Stimulated activated CD8-positive, alpha-beta memory T cell treated with anti-CD3 and anti-CD28 coated beads, Interleukin-15, amount 100 ng/mL, for 1 hour (primary cell): ENCODE data around the gene ZNF174.

ENCODE experiments used
- DNase-seq: peaks from one replicate; pipeline ENCODE4 v3.0.0-alpha.2; 2020; ENCODE audit warnings: low read depth

ZNF174 gene

DNA sequence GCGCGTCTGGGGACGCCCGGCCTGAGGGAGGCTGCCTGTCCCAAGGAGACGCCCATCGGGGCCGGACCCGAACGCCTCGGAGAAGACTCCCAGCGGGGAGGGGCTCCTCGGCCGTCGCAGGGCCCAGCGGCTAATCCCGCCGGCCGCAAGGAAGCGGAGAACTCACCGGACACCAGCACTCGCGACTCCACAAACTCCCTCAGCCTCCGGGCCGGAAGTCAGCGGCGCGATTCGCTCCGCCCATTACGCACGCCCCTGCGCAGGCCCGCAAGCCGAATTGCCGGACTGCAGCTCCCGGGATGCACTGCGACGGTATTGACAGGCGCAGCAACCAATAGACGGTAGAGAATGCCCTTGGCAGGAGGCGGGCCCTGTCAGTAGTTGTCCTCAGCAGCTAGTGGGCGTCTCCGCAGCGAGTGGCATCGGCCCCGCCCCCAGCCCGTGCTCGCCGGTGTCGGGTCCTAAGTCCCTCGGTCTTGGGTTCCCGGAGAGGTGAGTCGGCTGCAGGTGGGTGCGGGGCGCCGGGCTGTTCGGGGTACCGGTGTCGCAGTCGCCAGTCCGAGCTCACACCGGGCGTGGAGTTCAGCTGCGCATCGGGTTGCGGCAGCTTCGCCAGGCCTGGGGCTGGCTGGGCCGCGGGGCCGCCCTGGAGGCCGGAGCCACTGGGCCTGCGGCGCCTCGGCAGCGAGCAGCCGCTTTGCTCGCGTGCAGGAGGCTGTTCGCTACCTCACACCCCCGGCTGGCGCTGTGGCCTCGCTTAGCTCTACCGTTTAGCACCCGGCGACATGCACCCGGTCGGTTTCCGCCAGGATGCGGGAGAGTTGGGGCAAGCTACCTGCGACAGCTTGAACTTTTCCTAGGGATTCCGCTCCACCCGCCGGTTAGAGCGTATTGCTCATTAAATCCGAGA lies at the start of gene ZNF174, which contains the start of gene ZSCAN32:
ZNF174 (plus strand) TSS at position 437 of the 910 bp plus-strand sequence. CDS start 790 bp downstream, outside the sequence.
ZSCAN32 (minus strand) TSS at position 226 of the 910 bp plus-strand sequence. CDS start 3,447 bp downstream, outside the sequence.
- DNase-seq, result peak; percentile 98

DNA sequence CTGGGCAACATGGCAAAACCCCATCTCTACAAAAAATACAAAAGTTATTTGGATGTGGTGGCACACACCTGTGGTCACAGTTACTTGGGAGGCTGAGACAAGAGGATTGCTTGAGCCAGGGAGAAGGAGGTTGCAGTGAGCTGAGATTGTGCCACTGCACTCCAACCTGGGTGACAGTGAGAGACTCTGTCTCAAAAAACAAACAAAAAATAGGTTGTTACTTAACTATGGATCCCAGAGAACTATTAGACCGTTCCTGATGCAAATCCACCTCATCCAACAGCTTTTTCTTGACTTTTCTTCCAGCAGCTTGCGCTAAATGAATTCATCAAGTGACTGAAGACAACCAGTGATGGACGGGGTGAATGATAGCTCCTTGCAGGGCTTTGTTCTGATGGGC lies 45.4 kb upstream of the ZNF174 start, which contains the start of gene OR2C1:
OR2C1 (plus strand) TSS at position 301 of the 400 bp plus-strand sequence; CDS start at position 353, 52 bp downstream.
- DNase-seq, result no peak

DNA sequence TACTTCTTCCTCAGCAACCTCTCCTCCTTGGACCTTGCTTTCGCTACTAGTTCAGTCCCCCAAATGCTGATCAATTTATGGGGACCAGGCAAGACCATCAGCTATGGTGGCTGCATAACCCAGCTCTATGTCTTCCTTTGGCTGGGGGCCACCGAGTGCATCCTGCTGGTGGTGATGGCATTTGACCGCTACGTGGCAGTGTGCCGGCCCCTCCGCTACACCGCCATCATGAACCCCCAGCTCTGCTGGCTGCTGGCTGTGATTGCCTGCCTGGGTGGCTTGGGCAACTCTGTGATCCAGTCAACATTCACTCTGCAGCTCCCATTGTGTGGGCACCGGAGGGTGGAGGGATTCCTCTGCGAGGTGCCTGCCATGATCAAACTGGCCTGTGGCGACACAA lies 44.9 kb upstream of the ZNF174 start:
- no peak for DNase-seq

DNA sequence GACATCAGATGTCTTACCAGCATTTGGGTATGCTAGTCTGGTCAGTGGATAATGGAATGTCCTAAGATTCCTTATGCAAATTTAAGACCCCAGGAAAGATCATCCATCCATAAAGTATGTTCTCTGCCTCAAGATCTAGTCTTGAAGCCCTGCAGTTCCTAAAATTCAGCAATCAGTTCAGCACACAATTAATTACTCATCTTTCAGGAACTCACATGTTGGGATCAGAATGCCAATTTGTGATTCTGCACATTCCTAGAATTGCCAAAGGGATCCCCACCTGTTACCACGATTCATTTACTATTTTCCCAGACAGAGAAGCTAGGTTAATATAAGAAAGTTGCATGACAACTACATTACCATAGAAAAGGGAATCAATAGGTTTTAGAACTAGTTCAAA lies 42.1 kb upstream of the ZNF174 start:
- DNase-seq, result no peak

DNA sequence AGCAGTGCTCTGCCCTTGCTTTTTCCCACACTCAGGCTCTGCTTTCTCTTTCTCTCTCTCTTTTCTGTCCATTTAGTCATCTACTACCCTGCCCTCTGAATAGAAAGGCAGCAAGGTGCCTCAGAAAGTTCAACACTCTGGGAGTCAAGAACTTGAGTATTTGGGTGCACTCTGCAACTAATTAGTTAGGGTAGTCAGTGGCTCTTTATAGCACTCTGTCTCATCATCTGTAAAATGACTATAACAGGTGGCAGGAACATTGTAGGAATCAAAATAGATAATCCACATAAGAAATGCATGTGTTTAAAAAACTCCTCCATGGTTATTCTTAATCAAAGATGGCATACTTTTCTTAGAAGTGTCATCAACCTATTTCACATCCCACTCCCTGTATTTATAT lies 38.1 kb upstream of the ZNF174 start:
- no peak for DNase-seq

DNA sequence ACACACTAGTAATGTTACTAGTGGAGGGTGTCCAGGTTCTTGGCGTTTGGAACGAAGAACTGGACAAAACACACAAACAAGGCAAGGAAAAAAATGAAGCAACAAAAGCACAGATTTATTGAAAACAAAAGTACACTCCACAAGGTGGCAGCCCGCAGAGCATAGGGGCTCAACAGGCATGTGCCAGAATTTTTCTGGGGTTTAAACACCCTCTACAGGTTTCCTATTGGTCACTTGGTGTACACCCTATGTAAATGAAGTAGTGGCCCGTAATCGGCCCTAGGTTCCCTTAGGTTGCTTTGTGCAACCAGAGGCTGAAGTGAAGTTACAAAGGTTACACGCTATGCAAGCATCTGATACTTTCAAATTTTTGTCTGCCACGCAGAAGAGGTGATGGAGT lies 37.2 kb upstream of the ZNF174 start:
- no peak for DNase-seq

DNA sequence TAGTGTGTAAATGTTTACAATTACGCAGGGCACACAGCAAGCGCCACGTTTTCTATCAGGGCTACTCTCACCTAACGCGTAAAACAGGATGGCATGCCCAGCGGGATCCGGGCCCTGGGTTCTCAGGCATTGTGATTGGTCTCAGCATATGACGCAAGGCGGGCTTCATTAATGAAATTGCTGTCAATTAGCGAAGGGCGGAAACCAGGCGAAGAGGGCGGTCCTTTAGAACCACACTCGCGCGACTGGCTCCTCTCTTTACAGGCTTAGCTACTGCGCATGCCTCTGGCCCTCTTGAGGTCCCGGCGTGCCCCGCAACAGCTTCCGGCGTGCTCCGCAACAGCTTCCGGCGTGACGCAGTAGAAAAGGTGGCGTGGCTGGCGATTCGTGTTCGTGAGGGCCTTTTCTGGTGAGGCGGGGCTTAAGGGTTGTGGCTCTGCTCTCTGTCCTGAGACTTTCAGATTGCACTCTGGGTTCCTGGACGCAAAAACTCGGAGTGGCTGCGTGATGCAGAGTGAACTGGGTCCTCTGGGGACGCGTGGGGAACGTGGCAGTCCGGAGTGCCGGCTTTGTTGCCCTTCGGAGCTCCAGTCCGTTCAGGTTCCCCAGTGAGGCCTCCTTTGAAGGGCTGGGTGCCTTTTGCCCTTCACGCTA lies 36.1 kb upstream of the ZNF174 start:
- peak; percentile 62 for DNase-seq

DNA sequence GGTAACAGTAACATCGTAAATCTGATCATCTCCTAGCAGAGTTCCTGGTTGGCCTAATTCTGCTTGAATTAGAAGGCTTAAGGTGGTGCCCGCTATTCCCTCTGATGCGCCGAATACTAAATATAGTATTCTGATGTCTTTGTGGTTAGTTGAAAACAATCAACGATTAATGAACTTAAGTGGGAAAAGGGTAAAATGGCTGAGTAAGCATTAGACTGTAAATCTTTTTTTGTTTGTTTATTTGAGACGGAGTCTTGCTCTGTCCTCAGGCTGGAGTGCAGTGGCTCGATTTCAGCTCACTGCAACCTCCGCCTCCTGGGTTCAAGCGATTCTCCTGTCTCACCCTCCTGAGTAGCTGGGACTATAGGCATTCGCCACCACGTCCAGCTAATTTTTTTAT lies 31.9 kb upstream of the ZNF174 start:
- no peak for DNase-seq

DNA sequence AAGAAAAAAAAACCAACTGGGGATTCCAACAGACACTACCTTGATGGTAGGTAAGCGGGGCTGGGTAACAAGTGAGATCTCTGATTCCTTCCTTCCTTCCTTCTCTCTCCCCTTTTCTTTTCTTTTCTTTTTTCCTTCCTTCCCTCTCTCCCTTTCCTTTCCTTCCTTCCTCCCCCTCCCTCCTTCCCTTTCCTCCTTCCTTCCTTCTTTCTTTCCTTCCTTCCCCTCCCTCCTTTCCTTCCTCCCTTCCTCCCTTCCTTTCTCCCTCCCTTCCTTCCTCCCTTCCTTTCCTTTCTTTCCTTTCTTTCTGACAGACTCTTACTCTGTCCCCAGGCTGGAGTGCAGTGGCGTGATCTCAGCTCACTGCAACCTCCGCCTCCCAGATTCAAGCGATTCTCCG lies 25.3 kb upstream of the ZNF174 start:
- DNase-seq, result no peak

DNA sequence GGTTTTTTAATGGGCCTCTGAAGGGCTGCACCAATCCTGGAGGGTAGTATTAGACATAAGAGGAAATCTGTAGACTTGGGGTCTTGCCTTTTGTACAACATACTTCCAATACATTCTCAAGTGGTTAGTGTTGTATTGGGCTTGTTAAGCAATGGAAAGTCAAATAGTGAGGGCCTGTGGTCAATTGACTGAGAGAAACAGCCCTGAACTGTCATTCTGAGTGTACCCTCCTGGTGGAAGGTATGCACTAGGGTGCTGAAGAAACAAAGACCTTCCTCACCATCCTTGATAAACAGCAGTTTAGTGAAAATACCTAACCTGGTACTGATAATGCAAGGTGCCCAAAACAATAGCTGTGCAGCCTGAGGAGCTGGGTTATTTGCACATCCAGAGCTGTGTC lies 23.1 kb upstream of the ZNF174 start:
- no peak for DNase-seq

DNA sequence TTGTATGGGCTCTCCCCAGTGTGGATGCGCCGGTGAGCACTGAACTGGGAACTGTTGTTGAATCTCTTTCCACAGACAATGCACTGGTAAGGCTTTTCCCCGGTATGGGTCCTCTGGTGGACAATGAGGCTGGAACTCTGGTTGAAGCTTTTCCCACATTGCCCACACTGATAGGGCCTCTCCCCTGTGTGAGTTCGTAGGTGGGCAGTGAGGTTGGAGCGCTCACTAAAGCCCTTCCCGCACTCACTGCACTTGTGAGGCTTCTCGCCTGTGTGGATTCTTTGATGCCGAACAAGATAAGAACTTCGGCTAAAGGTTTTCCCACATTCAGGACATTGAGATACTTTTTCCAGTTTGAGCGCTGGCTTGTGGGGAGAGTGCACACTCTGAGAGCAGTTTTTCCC lies 18.0 kb upstream of the ZNF174 start:
- no peak for DNase-seq

DNA sequence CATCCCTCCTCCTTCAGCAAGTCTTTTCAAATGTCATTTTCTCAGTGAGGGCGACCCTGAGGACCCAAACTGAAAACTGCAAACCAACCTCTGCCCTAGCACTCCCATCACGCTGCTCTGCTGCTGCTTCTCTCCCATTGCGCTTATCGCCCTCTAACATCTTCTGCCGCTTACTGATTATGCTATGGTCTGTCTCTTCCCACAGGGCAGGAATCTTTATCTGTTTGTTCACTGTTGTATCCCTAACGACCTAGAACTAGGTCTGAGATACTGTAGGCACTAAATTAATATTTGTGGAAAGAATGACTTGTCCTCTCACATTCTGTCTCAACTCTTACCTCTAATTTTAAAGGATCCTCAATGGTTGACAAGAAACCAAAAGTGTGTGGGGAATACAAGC lies 12.7 kb upstream of the ZNF174 start:
- DNase-seq, result no peak

DNA sequence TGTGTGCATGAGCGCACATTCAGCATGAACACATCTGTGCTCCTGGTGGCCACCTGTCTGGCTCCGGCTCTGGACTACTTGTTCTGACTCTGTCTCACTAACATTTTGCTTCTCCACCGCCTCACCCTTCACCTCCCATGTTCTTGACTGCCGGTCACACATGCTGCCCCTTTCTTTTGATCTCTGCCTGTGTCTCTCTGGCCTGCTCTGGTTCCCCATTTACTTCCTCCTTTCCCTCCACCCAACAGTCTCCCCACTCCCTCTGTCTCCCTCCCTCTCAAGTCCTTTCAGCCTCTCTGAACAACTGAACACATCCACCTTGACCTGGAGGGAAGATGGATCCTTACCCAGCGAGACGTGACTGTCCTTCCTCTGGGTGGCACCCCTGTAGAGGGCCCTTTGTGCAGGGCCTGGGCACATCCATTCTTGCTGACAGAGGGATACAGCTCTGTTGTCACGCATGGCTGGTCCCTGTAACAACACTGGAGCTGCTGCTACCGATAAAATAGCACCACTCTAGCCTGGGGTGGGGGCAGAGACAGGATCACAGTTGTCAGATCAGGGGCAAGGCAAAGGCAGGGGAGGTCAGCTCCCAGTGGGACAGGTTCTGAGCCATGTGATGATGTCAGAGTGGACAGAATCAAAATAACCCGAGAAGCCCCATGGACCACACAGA lies 11.2 kb upstream of the ZNF174 start:
- no peak for DNase-seq

DNA sequence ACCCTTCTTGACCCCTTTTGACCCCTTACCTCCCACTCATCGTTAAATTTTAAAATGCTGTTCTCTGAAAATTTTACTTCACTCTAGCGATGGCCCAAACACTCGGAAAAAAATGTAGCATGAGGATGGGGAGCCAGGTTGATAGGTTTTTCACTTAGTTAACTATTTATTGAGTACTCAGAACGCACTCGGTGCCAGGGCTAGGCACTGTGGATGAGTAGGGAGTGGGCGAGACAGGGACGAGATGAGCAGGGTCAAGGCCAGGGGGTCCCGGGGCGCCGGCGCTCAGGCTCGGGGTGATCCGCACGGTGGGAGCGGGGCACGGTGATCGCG lies 603 bp upstream of the ZNF174 start:
- DNase-seq, result no peak

DNA sequence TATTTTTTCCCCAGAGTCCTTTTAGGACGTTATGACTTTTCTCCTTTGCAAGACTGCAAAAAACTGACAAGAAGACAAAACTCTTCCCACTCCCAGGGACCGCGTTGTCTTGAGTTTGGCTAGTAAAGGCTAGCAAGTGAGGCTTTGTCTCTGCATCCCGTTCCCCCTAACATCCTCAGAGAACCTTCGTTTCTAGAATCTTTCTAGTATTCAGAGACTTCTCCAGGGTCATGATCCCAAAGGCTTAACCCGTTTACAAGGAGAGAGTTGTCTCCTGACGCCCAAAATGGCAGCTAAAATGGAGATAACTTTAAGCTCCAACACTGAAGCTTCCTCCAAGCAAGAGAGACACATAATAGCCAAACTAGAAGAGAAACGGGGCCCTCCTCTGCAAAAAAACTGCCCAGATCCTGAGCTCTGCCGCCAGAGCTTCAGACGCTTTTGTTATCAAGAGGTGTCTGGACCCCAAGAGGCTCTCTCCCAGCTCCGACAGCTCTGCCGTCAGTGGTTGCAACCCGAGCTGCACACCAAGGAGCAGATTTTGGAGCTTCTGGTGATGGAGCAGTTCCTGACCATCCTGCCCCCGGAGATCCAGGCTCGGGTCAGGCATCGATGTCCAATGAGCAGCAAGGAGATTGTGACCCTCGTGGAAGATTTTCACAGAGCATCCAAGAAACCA lies 843 bp downstream of the ZNF174 start:
- no peak for DNase-seq

DNA sequence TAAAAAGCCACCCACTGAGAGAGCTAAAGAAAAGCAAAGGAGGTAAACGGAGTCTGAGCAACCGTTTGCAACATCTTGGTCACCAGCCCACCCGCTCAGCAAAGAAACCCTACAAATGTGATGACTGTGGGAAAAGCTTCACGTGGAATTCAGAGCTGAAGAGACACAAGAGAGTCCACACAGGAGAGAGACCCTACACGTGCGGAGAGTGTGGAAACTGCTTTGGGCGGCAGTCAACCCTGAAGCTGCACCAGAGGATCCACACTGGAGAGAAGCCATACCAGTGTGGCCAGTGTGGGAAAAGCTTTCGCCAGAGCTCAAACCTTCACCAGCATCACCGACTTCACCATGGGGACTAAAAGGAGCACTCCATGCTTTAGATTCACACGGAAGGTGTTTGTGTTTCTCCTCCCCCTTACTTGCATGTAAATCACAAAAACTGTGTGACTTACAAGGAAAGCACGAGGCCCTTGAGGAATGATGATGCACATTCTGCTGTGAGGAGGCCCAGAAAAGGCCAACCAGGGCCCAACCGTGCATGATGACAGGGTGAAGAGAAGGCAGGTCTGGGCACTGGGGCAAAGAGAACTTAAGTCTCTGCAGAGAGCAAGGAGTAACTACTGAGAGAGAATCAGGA lies 7.7 kb downstream of the ZNF174 start:
- no peak for DNase-seq

DNA sequence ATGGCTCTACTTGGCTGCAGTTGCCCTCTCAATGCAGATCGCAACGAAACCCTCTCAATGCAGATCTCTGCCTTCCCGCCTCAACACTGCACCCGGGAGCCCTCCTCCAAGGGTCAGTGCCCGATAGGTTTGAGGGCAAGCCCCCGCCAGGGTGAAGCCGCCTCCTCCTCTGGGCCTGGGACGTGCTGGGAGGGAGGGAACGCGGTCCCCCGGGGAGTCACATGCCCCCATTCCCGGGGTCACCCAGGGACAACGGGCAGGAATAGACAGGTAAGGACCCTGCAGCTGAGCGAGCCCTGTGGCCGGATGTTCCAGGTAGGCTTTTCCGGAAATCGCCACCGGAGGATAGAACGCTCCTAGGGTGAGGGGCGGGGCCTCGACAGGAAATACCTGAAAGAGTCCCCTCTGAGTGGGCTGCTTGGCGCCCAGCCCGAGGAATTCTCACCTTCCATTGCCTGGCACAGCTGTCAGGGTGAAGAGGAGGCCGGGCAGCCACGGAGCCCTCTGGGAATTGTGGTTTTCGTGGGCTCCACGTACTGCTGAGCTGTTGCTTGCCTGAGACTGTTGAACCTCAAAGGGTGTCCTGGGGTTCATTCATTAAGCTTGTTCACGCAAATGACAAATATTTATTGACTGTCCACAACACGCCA lies 12.8 kb downstream of the ZNF174 start:
- no peak for DNase-seq

DNA sequence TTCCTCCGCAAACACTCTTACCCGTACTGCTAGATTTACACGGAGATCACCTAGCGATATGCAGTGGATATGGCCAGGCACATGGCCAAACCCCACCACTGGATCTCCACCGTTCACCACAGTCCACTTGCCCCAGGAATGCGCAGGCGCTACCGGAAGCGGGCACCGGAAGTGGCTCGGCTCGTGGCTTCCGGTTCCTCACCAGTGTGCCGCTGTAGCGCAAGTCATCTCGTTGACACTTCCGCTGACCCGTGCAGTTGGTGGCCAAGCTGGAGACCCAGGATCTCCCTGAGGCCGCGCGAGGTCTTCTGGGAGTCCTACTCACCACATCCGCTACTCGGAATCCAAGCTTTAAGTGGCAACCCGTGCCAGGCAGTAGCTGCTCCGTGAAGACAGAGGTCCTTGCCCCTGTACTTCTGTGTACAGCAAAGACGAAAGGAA lies 30.8 kb downstream of the ZNF174 start:
- DNase-seq, result no peak

DNA sequence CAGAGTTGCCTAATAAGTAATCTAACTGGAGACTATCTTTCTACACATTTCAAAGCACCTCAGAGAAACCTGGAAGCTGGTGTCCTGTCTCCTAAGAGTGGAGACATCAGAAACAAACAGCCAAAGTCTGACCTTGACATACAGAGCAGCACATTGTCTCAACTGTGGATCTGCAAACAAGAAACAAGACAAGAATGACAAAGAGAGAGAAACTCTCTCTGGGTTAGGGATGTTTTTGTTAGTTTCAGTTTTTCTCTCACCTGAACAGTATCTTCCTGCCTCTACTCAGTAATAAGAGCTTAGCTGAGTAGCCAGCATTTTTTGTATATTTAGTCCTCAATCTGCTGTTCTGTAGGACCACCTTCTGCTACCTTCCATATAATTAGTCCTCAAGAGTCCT lies 33.4 kb downstream of the ZNF174 start:
- no peak for DNase-seq

DNA sequence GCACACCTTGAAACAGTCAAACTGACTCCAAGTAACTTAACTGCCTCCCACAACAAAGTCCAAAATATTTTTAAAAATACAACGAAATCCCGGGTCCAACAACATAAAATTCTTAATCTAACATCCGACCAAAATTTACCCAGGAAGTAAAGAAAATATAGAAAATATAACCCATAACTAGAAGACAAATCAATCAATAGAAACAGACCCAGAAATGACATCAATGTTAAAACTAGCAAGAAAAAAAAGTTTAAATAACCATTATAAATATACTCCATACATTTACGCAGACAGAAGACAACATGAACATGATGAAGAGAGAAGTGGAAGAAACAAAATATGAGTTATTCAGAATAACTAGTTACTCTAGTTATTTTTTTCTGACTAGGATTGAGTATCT lies 38.6 kb downstream of the ZNF174 start:
- DNase-seq, result no peak
